ENCODE results near the gene SLC66A2.
A peak's percentile ranks its signal among the peaks of the same experiment; 100 is the strongest.

The SLC66A2 gene

GRCh38 chr18:79950515-79951341 is 725 bp downstream of the SLC66A2 start:
- DNase-seq (ENCODE audit: low spot score): peak; percentile 68

GRCh38 chr18:79949697-79950487 is 1.6 kb downstream of the SLC66A2 start:
- peak; percentile 68 for DNase-seq (ENCODE audit: low spot score)

- DNase-seq (ENCODE audit: low spot score): no peak
These were observed 2.6 kb downstream of the SLC66A2 start for GRCh38 chr18:79948719-79949411.

DNA sequence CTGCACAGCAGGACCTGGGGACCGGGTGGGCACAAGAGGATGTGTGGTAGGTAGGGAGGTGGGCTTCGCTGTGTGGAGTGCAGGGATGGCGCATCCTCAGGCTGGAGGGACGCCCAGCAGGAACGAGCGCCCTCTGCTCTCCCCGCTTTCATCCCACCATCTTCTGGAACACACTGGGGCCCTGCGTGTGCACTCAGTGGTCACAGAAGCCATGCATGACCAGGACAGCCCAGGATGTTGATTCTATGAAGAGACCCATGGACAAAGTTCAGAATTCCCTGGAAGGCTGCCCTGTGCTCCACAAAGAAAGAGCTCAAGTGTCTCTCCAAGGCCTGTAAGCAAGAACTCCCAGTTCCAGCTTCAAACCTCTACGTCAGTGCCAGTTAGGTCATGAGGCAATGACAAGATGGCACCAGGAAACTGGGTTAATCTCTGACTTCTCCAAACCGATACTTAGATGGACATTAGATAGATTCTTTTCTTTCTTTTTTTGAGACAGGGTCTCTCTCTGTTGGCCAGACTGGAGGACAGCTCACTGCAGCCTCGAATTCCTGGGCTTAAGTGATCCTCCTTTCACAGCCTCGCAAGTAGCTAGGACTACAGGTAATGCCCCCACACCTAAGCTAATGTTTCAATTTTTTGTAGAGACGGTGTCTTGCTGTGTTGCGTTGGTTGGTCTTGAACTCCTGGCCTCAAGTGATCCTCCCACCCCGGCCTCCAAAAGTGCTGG is 3.4 kb downstream of the SLC66A2 start:
- no peak for DNase-seq (ENCODE audit: low spot score)

GRCh38 chr18:79947054-79947755 is 4.2 kb downstream of the SLC66A2 start:
- no peak for DNase-seq (ENCODE audit: low spot score)

GRCh38 chr18:79945118-79946042 is 6.1 kb downstream of the SLC66A2 start:
- no peak for DNase-seq (ENCODE audit: low spot score)

GRCh38 chr18:79944746-79945117 is 6.7 kb downstream of the SLC66A2 start:
- no peak for DNase-seq (ENCODE audit: low spot score)

DNA sequence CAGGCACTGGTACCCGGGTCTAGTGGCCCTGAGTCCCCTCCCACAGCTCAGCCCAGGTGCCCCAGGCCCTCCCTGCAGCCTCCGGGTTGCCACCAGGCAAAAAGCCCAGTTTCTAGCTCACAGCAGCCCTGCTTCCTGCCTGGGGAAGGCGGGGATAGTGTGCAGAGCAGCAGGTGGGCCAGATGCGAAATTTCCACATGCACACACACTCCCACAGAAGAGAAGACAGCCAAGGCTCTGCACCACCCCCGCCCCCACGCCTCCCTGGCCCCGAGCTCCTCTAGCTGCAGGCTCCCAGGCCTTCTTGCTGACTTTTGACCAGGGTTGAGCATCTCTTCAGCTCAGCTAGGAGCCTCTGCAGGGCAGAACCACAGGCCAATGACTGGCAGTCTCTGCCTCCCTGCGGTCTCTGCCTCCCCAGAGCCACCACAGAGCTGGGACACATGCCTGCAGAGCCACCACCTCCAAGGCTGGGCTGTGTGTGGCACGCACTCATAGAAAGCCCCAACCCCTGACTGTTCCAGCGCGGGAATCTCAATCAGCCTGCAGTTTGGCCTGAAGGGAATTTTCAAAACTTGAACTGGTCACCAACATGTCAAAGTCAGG is 7.2 kb downstream of the SLC66A2 start:
- DNase-seq (ENCODE audit: low spot score): no peak

DNA sequence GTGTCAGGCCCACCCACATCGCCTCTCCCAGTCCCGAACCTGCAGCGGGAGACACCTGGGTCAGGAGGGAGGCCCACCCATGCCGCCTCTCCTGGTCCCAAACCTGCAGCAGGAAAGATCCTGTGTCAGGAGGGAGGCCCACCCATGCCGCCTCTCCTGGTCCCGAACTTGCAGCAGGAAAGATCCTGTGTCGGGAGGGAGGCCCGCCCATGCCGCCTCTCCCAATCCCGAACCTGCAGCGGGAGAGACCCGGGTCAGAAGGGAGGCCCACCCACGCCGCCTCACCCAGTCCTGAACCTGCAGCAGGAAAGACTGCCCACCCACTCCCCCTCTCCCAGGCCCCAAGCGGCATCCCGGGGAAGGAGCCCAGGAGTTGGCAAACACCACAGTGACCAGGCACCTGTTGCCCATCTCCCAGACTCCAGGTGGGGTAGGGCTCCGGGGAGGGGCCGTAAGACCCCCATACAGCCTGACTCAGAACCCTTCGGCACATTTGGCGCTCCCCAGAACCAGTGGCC is 7.8 kb downstream of the SLC66A2 start:
- no peak for DNase-seq (ENCODE audit: low spot score)

DNA sequence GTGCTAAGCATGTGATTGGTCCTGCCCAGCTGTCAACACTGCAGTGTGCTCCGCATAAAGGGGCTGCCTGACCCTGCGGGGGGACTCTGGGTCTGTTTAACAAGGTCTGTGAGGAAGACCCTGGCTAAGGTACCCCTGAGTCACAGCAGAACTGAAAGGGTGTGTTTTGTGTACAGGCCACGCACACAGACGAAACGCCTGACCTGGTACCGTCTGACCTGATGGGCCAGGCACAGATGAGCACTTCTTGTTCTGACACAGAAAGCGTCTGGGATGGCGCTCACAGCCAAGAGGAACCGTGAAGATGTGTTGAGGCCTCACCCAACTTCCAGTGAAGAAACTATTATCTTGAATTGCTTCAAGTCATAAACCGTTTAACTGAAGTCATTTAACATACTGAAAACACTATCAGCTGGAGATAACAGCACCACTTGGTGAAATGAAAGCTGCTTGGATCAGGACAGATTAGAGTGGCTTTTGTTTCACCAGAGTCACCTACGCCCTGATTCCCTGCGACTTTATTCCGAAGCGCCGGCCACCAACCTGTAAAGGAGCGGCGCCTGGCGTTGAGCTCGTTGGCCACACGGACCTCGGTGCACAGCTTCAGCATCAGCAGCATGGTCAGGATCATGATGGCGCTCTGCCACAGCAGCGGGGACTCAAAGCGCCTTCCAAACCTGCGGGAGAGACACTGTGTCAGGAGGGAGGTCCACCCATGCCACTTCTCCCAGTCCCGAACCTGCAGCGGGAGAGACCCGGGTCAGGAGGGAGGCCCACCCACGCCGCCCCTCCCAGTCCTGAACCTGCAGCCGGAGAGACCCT is 8.5 kb downstream of the SLC66A2 start:
- no peak for DNase-seq (ENCODE audit: low spot score)

GRCh38 chr18:79942211-79942610 is 9.2 kb downstream of the SLC66A2 start:
- no peak for DNase-seq (ENCODE audit: low spot score)

- DNase-seq (ENCODE audit: low spot score): no peak
These were observed 9.9 kb downstream of the SLC66A2 start for GRCh38 chr18:79941473-79942119.

- DNase-seq (ENCODE audit: low spot score): no peak
These were observed 10.5 kb downstream of the SLC66A2 start for GRCh38 chr18:79940814-79941472.

DNA sequence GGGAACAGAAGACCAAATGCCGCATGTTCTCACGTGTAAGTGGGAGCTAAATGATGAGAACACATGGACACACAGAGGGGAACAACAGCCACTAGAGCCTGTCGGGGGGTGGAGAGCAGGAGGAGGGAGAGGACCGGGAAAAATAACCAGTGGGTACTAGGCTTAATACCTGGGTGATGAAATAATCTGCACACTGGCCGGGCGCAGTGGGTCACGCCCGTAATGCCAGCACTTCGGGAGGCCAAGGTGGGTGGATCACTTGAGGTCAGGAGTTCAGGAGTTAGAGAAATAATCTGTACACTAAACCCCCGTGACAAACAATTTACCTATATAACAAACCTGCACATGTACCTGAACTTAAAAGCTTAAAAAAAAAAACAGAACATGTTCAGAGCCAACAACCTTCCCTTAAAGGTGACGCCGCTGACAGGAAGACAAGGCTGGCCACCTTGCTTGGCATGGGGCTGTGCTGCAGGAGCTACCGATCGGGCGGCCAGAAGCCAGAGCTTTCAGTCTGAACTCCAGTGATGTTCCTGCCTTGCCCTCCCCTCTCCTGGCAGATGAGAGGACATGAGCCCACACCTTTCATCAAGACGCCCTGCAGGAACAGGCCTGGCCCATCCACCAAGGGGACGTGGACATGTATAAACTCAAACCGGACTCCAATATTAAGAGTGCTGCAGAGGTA is 11.2 kb downstream of the SLC66A2 start:
- no peak for DNase-seq (ENCODE audit: low spot score)

DNA sequence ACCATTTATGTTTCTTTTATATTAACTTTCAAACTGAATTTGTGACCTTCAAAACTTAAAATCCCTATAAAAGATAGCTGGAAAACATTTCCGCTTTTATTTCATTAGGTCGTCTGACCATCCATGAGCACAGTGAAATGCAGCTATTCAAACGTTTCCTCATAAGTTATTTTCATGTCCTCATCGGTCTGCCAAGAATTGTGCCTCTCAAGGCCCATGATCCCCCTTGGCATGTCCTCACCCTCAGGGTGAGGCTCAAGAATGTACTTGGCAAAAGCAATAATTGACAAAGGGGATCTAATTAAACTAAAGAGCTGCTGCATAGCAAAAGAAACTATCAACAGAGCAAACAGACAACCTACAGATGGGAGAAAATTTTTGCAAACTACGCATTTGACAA is 12.4 kb downstream of the SLC66A2 start:
- no peak for DNase-seq (ENCODE audit: low spot score)

DNA sequence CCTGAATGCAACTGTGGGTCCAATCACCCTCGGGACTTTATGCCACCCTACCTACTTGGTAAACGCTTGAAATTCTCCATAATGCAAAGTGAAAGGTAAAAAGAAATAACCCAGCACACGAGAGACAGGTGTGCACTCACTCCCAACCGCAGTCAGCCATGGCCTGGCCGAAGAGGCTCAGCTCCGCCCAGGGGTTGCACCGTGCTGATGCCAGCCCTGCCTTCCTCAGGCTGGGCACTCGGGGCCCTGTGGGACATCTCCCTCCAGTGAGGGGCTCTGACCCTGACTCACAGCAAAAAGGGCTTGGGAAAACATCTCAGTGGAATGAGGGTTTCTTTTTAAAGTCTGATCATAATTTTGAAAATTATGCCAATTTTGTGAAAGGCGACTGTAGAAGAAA is 13.3 kb downstream of the SLC66A2 start:
- no peak for DNase-seq (ENCODE audit: low spot score)

Measured in germinal center (tissue), 1 donor.